ENCODE data around the gene METTL6. TPM values are rescaled to one million over a fixed set of nuclear protein-coding genes. Genes with fewer than 3 reads are reported as not detected.

METTL6 gene
- total RNA-seq, 2 donors from 2014 or later: 8.9 to 18.6 TPM

DNA sequence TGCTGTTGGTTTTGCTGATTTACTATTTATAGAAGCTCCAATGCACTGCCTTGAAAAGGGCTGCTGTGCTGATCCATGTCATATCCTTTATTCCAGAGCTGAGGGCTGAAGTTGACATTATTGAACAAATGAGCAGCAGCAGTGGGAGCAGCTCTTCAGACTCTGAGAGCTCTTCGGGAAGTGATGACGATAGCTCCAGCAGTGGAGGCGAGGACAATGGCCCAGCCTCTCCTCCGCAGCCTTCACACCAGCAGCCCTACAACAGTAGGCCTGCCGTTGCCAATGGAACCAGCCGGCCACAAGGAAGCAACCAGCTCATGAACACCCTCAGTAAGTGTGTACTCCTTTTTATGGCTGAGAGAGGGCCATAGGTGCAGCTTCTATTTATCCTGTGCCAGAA, 8.9 kb upstream of the METTL6 start:
- Histone ChIP-seq H3K27ac (no peak overlapping the region), H3K27me3 (replicated peaks; ENCODE audit: insufficient read depth) (no peaks in the 10 kb centered on the region), H3K36me3 (peaks cover 61% of the 10 kb centered on the region), H3K9me3 (no peaks in the 10 kb centered on the region), H3K4me1 (ENCODE audit: control insufficient read depth in 1 of 2, low read depth in 2 of 2) (peaks cover 19 to 22% of the 10 kb centered on the region in 2 donors), H3K4me3 (no peak overlapping the region)
- ATAC-seq (ENCODE audit: insufficient number of reproducible peaks, low FRiP score, low read depth) (no peak), DNase-seq (ENCODE audit: low spot score) (no peak)
- TF ChIP-seq, protein P1, sequence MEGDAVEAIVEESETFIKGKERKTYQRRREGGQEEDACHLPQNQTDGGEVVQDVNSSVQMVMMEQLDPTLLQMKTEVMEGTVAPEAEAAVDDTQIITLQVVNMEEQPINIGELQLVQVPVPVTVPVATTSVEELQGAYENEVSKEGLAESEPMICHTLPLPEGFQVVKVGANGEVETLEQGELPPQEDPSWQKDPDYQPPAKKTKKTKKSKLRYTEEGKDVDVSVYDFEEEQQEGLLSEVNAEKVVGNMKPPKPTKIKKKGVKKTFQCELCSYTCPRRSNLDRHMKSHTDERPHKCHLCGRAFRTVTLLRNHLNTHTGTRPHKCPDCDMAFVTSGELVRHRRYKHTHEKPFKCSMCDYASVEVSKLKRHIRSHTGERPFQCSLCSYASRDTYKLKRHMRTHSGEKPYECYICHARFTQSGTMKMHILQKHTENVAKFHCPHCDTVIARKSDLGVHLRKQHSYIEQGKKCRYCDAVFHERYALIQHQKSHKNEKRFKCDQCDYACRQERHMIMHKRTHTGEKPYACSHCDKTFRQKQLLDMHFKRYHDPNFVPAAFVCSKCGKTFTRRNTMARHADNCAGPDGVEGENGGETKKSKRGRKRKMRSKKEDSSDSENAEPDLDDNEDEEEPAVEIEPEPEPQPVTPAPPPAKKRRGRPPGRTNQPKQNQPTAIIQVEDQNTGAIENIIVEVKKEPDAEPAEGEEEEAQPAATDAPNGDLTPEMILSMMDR (IDR thresholded peaks at IDR 0.05): no peak

DNA sequence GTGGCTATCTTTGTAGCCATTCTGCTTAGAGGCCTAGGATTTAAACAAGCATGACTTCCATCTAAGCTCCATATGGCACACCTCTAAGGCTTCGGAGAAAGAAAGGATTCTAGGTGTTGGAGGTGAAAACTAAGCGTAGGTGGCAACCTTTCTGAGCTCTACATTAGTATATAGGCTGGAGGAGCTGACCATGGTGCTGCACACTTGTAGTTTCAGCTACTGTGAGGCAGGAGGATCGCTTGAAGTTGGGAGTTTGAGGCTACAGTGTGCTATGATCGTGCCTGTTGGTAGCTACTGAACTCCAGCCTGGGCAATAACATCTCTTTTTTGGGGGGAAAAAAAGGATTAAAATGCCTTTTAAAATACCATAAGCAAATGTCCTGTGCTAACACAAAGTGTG, 7.4 kb upstream of the METTL6 start:
- Histone ChIP-seq H3K27ac (no peak overlapping the region), H3K9me3 (no peaks in the 10 kb centered on the region), H3K4me1 (ENCODE audit: control insufficient read depth in 1 of 2, low read depth in 2 of 2) (peaks cover 5 to 14% of the 10 kb centered on the region in 2 donors), H3K36me3 (peaks cover 59% of the 10 kb centered on the region), H3K27me3 (replicated peaks; ENCODE audit: insufficient read depth) (no peaks in the 10 kb centered on the region), H3K4me3 (no peak overlapping the region)
- no peak for ATAC-seq (ENCODE audit: insufficient number of reproducible peaks, low FRiP score, low read depth)
- TF ChIP-seq, protein P1 (IDR thresholded peaks at IDR 0.05): no peak
- no peak for DNase-seq (ENCODE audit: low spot score)

DNA sequence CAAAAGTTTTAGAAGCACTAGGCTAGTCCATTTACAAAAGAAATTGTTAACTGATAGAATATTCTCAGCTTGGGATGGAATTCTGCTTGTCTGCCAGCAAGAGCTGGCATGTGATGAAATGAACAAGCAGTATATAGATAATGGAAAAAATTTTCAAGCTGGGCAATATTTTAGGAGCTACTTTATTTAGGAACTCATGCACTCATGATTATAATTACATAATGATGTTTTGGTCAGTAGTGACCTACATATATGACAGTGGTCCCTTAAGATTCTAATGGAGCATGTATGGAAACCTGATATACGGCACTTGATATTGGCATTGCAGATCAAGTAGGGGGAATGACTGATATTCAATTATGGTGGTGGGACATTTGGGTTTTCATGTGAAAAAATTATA, 6.2 kb upstream of the METTL6 start:
- no peak for DNase-seq (ENCODE audit: low spot score)
- TF ChIP-seq, protein P1 (IDR thresholded peaks at IDR 0.05): no peak
- no peak for ATAC-seq (ENCODE audit: insufficient number of reproducible peaks, low FRiP score, low read depth)
- Histone ChIP-seq H3K27ac (no peak overlapping the region), H3K36me3 (peaks cover 53% of the 10 kb centered on the region), H3K9me3 (no peaks in the 10 kb centered on the region), H3K4me3 (no peak overlapping the region), H3K27me3 (replicated peaks; ENCODE audit: insufficient read depth) (no peaks in the 10 kb centered on the region), H3K4me1 (ENCODE audit: control insufficient read depth in 1 of 2, low read depth in 2 of 2) (peaks cover 10 to 18% of the 10 kb centered on the region in 2 donors)

DNA sequence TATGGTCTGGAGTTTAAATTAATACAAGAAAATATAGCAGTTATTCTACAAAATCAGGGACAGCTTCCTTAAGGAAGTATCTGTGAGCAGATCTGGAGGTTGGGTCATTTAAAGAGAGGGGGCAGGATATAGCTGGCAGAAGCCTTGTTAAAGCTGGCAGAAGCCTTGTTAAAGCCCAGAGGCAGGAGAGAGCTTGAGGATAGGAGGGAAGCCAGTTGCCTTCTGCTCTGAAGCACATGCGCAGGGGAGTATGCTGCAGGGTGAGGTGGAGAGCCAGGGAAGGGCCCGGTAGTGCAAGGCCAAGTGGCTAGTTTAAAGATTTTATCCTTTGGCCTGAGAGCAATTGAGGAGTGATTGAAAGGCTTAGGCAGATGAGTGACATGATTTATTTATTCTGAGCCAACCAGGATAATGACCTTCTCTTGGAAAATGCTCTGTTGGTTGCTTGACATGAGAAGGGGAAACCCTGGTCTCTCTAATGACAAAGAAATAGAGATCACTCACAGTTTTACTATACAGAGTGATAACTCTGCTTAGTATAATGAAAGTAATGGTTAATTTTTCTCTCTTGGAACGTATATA, 4.0 kb upstream of the METTL6 start:
- no peak overlapping the region for H3K4me3 ChIP-seq
- TF ChIP-seq, protein P1 (IDR thresholded peaks at IDR 0.05): no peak
- ATAC-seq (ENCODE audit: insufficient number of reproducible peaks, low FRiP score, low read depth): no peak
- no peaks in the 10 kb centered on the region for H3K9me3 ChIP-seq
- H3K27me3 ChIP-seq (replicated peaks; ENCODE audit: insufficient read depth): no peaks in the 10 kb centered on the region
- H3K36me3 ChIP-seq: peaks cover 37% of the 10 kb centered on the region
- DNase-seq (ENCODE audit: low spot score): no peak
- H3K4me1 ChIP-seq (ENCODE audit: control insufficient read depth in 1 of 2, low read depth in 2 of 2): peaks cover 14 to 24% of the 10 kb centered on the region in 2 donors
- no peak overlapping the region for H3K27ac ChIP-seq

DNA sequence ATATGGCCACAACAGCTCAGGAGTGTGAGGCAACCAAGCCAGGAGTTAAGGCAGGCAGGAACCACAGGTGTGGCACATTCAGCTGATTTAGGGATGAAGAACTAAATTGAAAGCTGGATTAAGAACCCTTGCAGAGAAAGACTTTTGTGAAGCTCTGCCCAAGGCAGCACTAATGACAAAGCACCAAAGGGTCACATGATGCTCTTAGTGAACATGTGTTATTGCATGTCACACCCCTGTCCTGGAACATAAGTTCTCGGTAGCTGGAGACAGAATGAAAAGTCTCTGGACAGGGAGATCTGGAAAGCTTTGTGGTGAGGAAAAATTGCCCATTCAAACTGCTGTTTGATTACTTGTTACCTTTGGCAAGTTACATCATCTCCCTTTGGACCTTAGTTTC, 3.3 kb upstream of the METTL6 start:
- Histone ChIP-seq H3K4me1 (ENCODE audit: control insufficient read depth in 1 of 2, low read depth in 2 of 2) (peaks cover 21 to 31% of the 10 kb centered on the region in 2 donors), H3K4me3 (no peak overlapping the region), H3K27ac (no peak overlapping the region), H3K9me3 (no peaks in the 10 kb centered on the region), H3K36me3 (peaks cover 33% of the 10 kb centered on the region), H3K27me3 (replicated peaks; ENCODE audit: insufficient read depth) (no peaks in the 10 kb centered on the region)
- DNase-seq (ENCODE audit: low spot score) (no peak), ATAC-seq (ENCODE audit: insufficient number of reproducible peaks, low FRiP score, low read depth) (no peak)
- TF ChIP-seq, protein P1 (IDR thresholded peaks at IDR 0.05): no peak

All from thoracic aorta (tissue), 2 donors.